Parietal lobe (tissue), 1 donor: ENCODE data around the gene ORC6. TPM values are rescaled to one million over a fixed set of nuclear protein-coding genes. Genes with fewer than 3 reads are reported as not detected.

Source experiments
- total RNA-seq: library from RNA; depleted of rRNA; stranded (reverse); fragments of >200 nt; gene quantifications from one replicate; pipeline ENCODE4 v1.2.3, GENCODE V29; 2014

Gene ORC6, protein sequence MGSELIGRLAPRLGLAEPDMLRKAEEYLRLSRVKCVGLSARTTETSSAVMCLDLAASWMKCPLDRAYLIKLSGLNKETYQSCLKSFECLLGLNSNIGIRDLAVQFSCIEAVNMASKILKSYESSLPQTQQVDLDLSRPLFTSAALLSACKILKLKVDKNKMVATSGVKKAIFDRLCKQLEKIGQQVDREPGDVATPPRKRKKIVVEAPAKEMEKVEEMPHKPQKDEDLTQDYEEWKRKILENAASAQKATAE
- total RNA-seq, result 11.9 TPM

DNA sequence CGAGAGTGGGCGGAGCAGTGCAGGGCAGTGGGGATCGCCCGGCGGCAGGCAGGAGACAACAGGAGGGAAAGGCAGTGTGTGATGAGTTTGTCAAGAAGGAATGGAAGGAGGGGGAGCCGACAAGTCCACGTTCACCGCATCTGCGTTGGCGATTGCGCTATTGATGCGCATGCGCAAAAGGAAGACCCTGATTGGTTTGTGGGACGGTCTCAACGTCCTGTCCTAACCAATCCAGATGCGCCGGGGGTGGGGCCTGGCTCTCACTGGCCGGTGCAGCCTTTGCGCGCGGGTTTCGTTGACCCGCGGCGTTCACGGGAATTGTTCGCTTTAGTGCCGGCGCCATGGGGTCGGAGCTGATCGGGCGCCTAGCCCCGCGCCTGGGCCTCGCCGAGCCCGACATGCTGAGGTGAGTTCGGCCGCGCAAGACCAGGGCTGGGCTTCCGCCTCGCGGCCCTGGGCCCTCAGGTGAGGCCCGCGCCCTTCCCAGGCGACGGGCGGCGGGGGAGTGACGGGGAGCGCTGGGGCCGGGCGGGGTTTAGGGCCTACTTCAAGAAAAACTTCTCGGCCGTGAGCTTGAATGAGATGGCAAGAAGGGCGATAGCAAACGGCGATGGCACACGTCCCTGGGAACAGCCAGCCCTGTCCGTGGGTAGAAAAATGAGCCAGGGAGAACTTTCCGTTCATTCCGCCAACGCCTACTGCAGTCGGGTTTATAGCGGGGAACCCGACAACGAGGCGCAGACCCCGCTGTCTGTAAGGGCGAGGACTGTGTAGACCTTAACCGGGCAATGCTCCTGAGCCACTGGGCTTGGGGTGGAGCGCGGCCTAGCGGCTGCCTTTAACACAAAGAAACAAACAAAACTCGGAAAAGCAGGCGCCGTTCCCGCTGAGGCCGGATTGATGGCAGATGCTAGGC, at the start of gene ORC6:
Gene ORC6 (plus strand): TSS at position 295 of the 916 bp plus-strand sequence. CDS start 47 bp downstream, at position 342.

DNA sequence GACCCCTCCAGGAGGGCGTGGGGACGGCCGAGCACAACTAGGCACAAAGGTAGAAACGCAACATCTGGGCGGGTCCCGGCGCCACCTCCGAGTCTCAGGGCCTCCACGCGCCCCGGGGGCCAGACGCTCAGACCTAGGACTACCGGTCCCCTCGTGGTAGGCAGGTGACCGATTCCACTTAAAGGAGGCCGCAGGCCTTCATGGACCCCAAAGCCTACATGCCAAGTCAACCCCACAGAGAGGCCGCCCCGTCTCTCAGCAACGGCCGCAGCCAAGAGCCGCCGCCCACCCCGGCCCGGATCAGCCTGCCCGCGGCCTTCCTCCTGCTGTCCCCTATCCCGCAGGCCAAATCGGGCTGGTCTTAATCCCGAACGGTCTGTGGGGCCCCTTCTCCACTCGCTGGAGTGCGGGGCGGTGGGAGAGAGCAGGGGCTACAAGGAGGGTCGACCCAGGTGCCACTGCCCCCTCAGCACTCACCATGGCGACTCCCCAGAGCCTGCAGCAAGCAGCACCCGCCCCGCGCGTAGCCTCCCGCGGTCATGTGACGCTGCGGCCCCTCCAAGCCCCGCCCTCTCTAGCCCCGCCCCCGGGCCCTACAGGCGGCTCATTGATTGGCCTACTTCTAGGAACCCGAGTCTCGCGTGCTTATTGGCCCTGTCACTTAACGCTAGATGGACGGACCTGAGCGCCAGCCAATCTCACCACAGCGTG, 650 bp upstream of the ORC6 start, which contains the start of gene VPS35:
Gene VPS35 (minus strand): TSS at position 525 of the 711 bp plus-strand sequence. CDS start 45 bp downstream, at position 480.

Other genes starting within 250 kb of the ORC6 start
- gene SHCBP1, start 68.3 kb upstream of the ORC6 start, total RNA-seq, result 2.5 TPM
- 165 TPM for gene VPS35, start 481 bp upstream of the ORC6 start, total RNA-seq
- 0.94 TPM for gene MYLK3, start 58.7 kb downstream of the ORC6 start, total RNA-seq
- gene C16orf87, start 141.5 kb downstream of the ORC6 start, total RNA-seq, result 32.9 TPM
- 26.0 TPM for gene GPT2, start 194.7 kb downstream of the ORC6 start, total RNA-seq